ENCODE results near the gene CNDP2. TPM values are rescaled to one million over a fixed set of nuclear protein-coding genes. Genes with fewer than 3 reads are reported as not detected.

CNDP2 gene
- total RNA-seq, 1 donor from 2014 or later, result 71.0 TPM

- H3K9me3 ChIP-seq (replicated peaks), result no peaks in the 10 kb centered on the region
- H3K4me3 ChIP-seq, result no peak overlapping the region
- H3K36me3 ChIP-seq, result peaks cover 96% of the 10 kb centered on the region
- H3K27me3 ChIP-seq (ENCODE audit: low read depth), result no peaks in the 10 kb centered on the region
- intact Hi-C loops (cut with micrococcal nuclease), result no loop called here
- peaks cover 26% of the 10 kb centered on the region for H3K4me1 ChIP-seq
- DNase-seq, result no peak
- H3K27ac ChIP-seq (replicated peaks), result no peak overlapping the region
- TF ChIP-seq CTCF (IDR thresholded peaks at IDR 0.05; ENCODE audit: borderline replicate concordance), result no peak
Observed at GRCh38 chr18:74510770-74511095, 14.6 kb downstream of the CNDP2 start.

- Histone ChIP-seq H3K4me3 (no peak overlapping the region), H3K4me1 (peaks cover 19% of the 10 kb centered on the region), H3K36me3 (peaks cover 96% of the 10 kb centered on the region), H3K9me3 (replicated peaks) (no peaks in the 10 kb centered on the region), H3K27me3 (ENCODE audit: low read depth) (no peaks in the 10 kb centered on the region), H3K27ac (replicated peaks) (no peak overlapping the region)
- TF ChIP-seq CTCF (IDR thresholded peaks at IDR 0.05; ENCODE audit: borderline replicate concordance), result no peak
- no peak for DNase-seq
- intact Hi-C loops (cut with micrococcal nuclease), result no loop called here
Observed at GRCh38 chr18:74511823-74512222, 15.7 kb downstream of the CNDP2 start.

- Histone ChIP-seq H3K36me3 (peaks cover 96% of the 10 kb centered on the region), H3K4me3 (no peak overlapping the region), H3K9me3 (replicated peaks) (no peaks in the 10 kb centered on the region), H3K27ac (replicated peaks) (no peak overlapping the region), H3K4me1 (peaks cover 13% of the 10 kb centered on the region), H3K27me3 (ENCODE audit: low read depth) (no peaks in the 10 kb centered on the region)
- TF ChIP-seq CTCF (IDR thresholded peaks at IDR 0.05; ENCODE audit: borderline replicate concordance), result no peak
- DNase-seq, result no peak
- intact Hi-C loops (cut with micrococcal nuclease), result no loop called here
Observed at GRCh38 chr18:74512321-74513053, 16.3 kb downstream of the CNDP2 start.

- intact Hi-C loops (cut with micrococcal nuclease), result no loop called here
- Histone ChIP-seq H3K36me3 (peaks cover 96% of the 10 kb centered on the region), H3K4me3 (no peak overlapping the region), H3K27ac (replicated peaks) (no peak overlapping the region), H3K4me1 (peaks cover 7% of the 10 kb centered on the region), H3K27me3 (ENCODE audit: low read depth) (no peaks in the 10 kb centered on the region), H3K9me3 (replicated peaks) (no peaks in the 10 kb centered on the region)
- no peak for DNase-seq
- TF ChIP-seq CTCF (IDR thresholded peaks at IDR 0.05; ENCODE audit: borderline replicate concordance), result no peak
Observed at GRCh38 chr18:74513149-74513882, 17.2 kb downstream of the CNDP2 start.

GRCh38 chr18:74513883-74514205 lies 17.7 kb downstream of the CNDP2 start:
- H3K36me3 ChIP-seq, result peaks cover 97% of the 10 kb centered on the region
- intact Hi-C loops (cut with micrococcal nuclease), result no loop called here
- no peak overlapping the region for H3K4me3 ChIP-seq
- H3K4me1 ChIP-seq, result peaks cover 1% of the 10 kb centered on the region
- no peaks in the 10 kb centered on the region for H3K9me3 ChIP-seq (replicated peaks)
- H3K27me3 ChIP-seq (ENCODE audit: low read depth), result no peaks in the 10 kb centered on the region
- TF ChIP-seq CTCF (IDR thresholded peaks at IDR 0.05; ENCODE audit: borderline replicate concordance), result no peak
- no peak overlapping the region for H3K27ac ChIP-seq (replicated peaks)
- no peak for DNase-seq
